Measurements from ENCODE around the gene INSR.
A peak's percentile ranks its signal among the peaks of the same experiment; 100 is the strongest.

- 0 out of 2 replicates have a peak, but pooled peaks have one; percentile 48 for TF ChIP-seq ZNF792 (tag by site-specific recombination; IDR thresholded peaks at IDR 0.05)
- TF ChIP-seq CTCF (tag by site-specific recombination; IDR thresholded peaks at IDR 0.05) = no peak
- TF ChIP-seq ZNF184 (tag by site-specific recombination; IDR thresholded peaks at IDR 0.05) = no peak
- TF ChIP-seq ZNF274 (IDR thresholded peaks at IDR 0.05; ENCODE audit: low read length) = no peak
- TF ChIP-seq ZNF274 (tag by site-specific recombination; IDR thresholded peaks at IDR 0.05; ENCODE audit: borderline replicate concordance) = no peak
- TF ChIP-seq KLF7 (tag by site-specific recombination; IDR thresholded peaks at IDR 0.05; ENCODE audit: borderline replicate concordance) = peak; percentile 57; the same call in 1 of the 2 replicates
- TF ChIP-seq TCF7L2 (IDR thresholded peaks at IDR 0.05; ENCODE audit: borderline replicate concordance, low read depth, low read length) = no peak
- TF ChIP-seq KLF10 (tag by site-specific recombination; IDR thresholded peaks at IDR 0.05) = no peak
Observed at GRCh38 chr19:7098701-7099596, 195.3 kb downstream of the INSR start.
